IMR-90 (cell line): Measurements from ENCODE around the gene NAPSA. TPM values are rescaled to one million over a fixed set of nuclear protein-coding genes. Genes with fewer than 3 reads are reported as not detected.

Experiments used
- ATAC-seq: fragments of 200-7000 bp; cut with Tn5 transposase; 2 replicates; pipeline ENCODE4 v1.9.1; 2020; ENCODE audit warnings: low read depth, mild to moderate bottlenecking, moderate library complexity
- BruUV-seq: library from RNA; stranded (reverse); fragments of 400-500 nt; replicated peaks from 2 replicates; lab custom pipeline; 2021; lab: Mats Ljungman, UMichigan
- CTCF ChIA-PET: fragments of 300-600 bp; formaldehyde crosslinking; extraction: SDS; loops from one replicate; lab custom pipeline; 2021; ENCODE audit warnings: antibody characterized with exemption; lab: Yijun Ruan, JAX
- POLR2A ChIA-PET: fragments of 300-600 bp; sonication (Branson Sonifier 250); formaldehyde crosslinking; loops from one replicate; lab custom pipeline; 2022; ENCODE audit warnings: antibody characterized with exemption; ENCODE audit not compliant: unreplicated experiment; lab: Charles Lee
- DNase-seq: peaks from one replicate; pipeline ENCODE4 v3.0.0; 2013
- H2AFZ ChIP-seq: replicated peaks from 2 replicates; pipeline ENCODE3; 2013; ENCODE audit warnings: low read length, mild to moderate bottlenecking; ENCODE audit not compliant: poor library complexity
- H2AK5ac ChIP-seq: 2 replicates; pipeline ENCODE4 v1.6.1; 2013; ENCODE audit warnings: low read depth, low read length, inconsistent platforms
- H2AK9ac ChIP-seq: replicated peaks from 2 replicates; pipeline ENCODE3; 2013; ENCODE audit warnings: mild to moderate bottlenecking, low read depth, low read length, moderate library complexity; ENCODE audit not compliant: poor library complexity
- H2BK120ac ChIP-seq: 2 replicates; pipeline ENCODE4 v1.6.1; 2013; ENCODE audit warnings: low read depth, low read length, inconsistent platforms
- H2BK15ac ChIP-seq: 3 replicates; pipeline ENCODE4 v1.6.1; 2013; ENCODE audit warnings: low read depth, low read length, inconsistent platforms
- H2BK20ac ChIP-seq: 2 replicates; pipeline ENCODE4 v1.6.1; 2013; ENCODE audit warnings: low read depth, mild to moderate bottlenecking, inconsistent platforms, low read length, moderate library complexity
- H2BK5ac ChIP-seq: 2 replicates; pipeline ENCODE4 v1.6.1; 2013; ENCODE audit warnings: mild to moderate bottlenecking, low read depth, low read length, inconsistent platforms; ENCODE audit not compliant: poor library complexity, severe bottlenecking
- H3K14ac ChIP-seq: replicated peaks from 2 replicates; pipeline ENCODE4 v1.6.1; 2013; ENCODE audit warnings: low read depth, low read length, inconsistent platforms
- H3K18ac ChIP-seq: 2 replicates; pipeline ENCODE4 v1.6.1; 2013; ENCODE audit warnings: low read depth, low read length, control low read depth
- H3K23ac ChIP-seq: 2 replicates; pipeline ENCODE4 v1.6.1; 2013; ENCODE audit warnings: low read depth, low read length, inconsistent platforms
- H3K27ac ChIP-seq: 2 replicates; pipeline ENCODE4 v1.5.1; 2013; ENCODE audit warnings: mild to moderate bottlenecking, control low read depth, low read length; ENCODE audit not compliant: insufficient read depth
- H3K27me3 ChIP-seq: 2 replicates; pipeline ENCODE4 v1.6.1; 2013; ENCODE audit warnings: low read length; ENCODE audit not compliant: control insufficient read depth, insufficient read depth
- H3K36me3 ChIP-seq: 2 replicates; pipeline ENCODE4 v1.6.1; 2013; ENCODE audit warnings: low read length, mixed read lengths; ENCODE audit not compliant: control insufficient read depth, insufficient read depth
- H3K4ac ChIP-seq: 2 replicates; pipeline ENCODE4 v1.6.1; 2013; ENCODE audit warnings: low read depth, low read length, inconsistent platforms
- H3K4me1 ChIP-seq: 2 replicates; pipeline ENCODE4 v1.6.1; 2013; ENCODE audit warnings: low read length, mixed read lengths; ENCODE audit not compliant: control insufficient read depth, insufficient read depth
- H3K4me2 ChIP-seq: 2 replicates; pipeline ENCODE4 v1.6.1; 2013; ENCODE audit warnings: low read depth, mild to moderate bottlenecking, control low read depth, low read length, moderate library complexity
- H3K4me3 ChIP-seq: 2 replicates; pipeline ENCODE4 v1.5.1; 2013; ENCODE audit warnings: low read depth, mild to moderate bottlenecking, control low read depth, low read length, moderate library complexity; ENCODE audit not compliant: insufficient read depth
- H3K56ac ChIP-seq: 2 replicates; pipeline ENCODE4 v1.6.1; 2013; ENCODE audit warnings: low read length, inconsistent platforms; ENCODE audit not compliant: insufficient read depth; ENCODE audit errors: extremely low read depth
- H3K79me1 ChIP-seq, 2 experiments: 2 replicates each; pipeline ENCODE4 v1.6.1; 2013; ENCODE audit warnings: low read length in 2 of 2, inconsistent platforms in 1 of 2, low read depth in 1 of 2
- H3K9ac ChIP-seq: 2 replicates; pipeline ENCODE4 v1.6.1; 2013; ENCODE audit warnings: low read depth, low read length, control low read depth
- H3K9me1 ChIP-seq: 2 replicates; pipeline ENCODE4 v1.6.1; 2013; ENCODE audit warnings: low read length, inconsistent platforms; ENCODE audit not compliant: insufficient read depth
- H3K9me3 ChIP-seq: 2 replicates; pipeline ENCODE4 v1.6.1; 2013; ENCODE audit warnings: low read length; ENCODE audit not compliant: control insufficient read depth, insufficient read depth
- H4K20me1 ChIP-seq: 2 replicates; pipeline ENCODE4 v1.6.1; 2013; ENCODE audit warnings: low read length, inconsistent platforms; ENCODE audit not compliant: insufficient read depth
- H4K5ac ChIP-seq: 2 replicates; pipeline ENCODE4 v1.6.1; 2013; ENCODE audit warnings: mild to moderate bottlenecking, low read depth, low read length, control low read depth
- H4K8ac ChIP-seq, 2 experiments: 2 replicates each; pipeline ENCODE4 v1.6.1; 2013; ENCODE audit warnings: low read depth in 2 of 2, low read length in 2 of 2, control low read depth in 1 of 2, inconsistent platforms in 1 of 2
- H4K91ac ChIP-seq: 2 replicates; pipeline ENCODE4 v1.6.1; 2013; ENCODE audit warnings: low read depth, low read length, inconsistent platforms; ENCODE audit not compliant: insufficient read depth
- BHLHE40 ChIP-seq: fragments of 150-350 bp; IDR thresholded peaks from 2 replicates; pipeline ENCODE4 v1.6.1; 2016; ENCODE audit warnings: mild to moderate bottlenecking, low read depth, low read length
- CEBPB ChIP-seq: IDR thresholded peaks from 2 replicates; pipeline ENCODE4 v1.6.1; 2012; ENCODE audit warnings: low read depth, low read length, improper control_type of control experiment
- CHD1 ChIP-seq: IDR thresholded peaks from 2 replicates; pipeline ENCODE4 v1.6.1; 2012; ENCODE audit warnings: low read depth, low read length, improper control_type of control experiment
- FOS ChIP-seq: fragments of 150-350 bp; IDR thresholded peaks from 2 replicates; pipeline ENCODE4 v1.6.1; 2016; ENCODE audit warnings: low read depth, low read length
- MAZ ChIP-seq: IDR thresholded peaks from 2 replicates; pipeline ENCODE4 v1.6.1; 2012; ENCODE audit warnings: low read depth, mild to moderate bottlenecking, low read length, improper control_type of control experiment, moderate library complexity, borderline replicate concordance
- MXI1 ChIP-seq: IDR thresholded peaks from 2 replicates; pipeline ENCODE4 v1.6.1; 2012; ENCODE audit warnings: low read depth, mild to moderate bottlenecking, low read length, moderate library complexity, borderline replicate concordance
- RAD21 ChIP-seq: IDR thresholded peaks from 2 replicates; pipeline ENCODE4 v1.6.1; 2012; ENCODE audit warnings: low read length, improper control_type of control experiment
- RCOR1 ChIP-seq: IDR thresholded peaks from 2 replicates; pipeline ENCODE4 v1.6.1; 2012; ENCODE audit warnings: mild to moderate bottlenecking, low read length, improper control_type of control experiment; ENCODE audit not compliant: insufficient replicate concordance
- RFX5 ChIP-seq: IDR thresholded peaks from 2 replicates; pipeline ENCODE4 v1.8.0; 2012; ENCODE audit warnings: low read depth, mild to moderate bottlenecking, low read length, moderate library complexity
- SMC3 ChIP-seq: fragments of 150-350 bp; IDR thresholded peaks from 2 replicates; pipeline ENCODE4 v1.6.1; 2016; ENCODE audit warnings: low read depth, mild to moderate bottlenecking, antibody characterized with exemption, low read length, moderate library complexity
- WGBS, 2 experiments: methylation state at CpG; one replicate each; pipeline versions ENCODE4 v1.1.5 to v1.1.7; 2013; ENCODE audit warnings: missing lambda C conversion rate in 2 of 2; ENCODE audit not compliant: insufficient read length in 1 of 2; ENCODE audit errors: extremely low coverage in 2 of 2; 5-methylcytosine and 5-hydroxymethylcytosine counted together
- dilution Hi-C: fragments of 300-500 bp; cut with HindIII; formaldehyde crosslinking; loops from one replicate; pipeline ENCODE4 v1.14.3; 2018; ENCODE audit warnings: low sequenced_read_pairs; ENCODE audit not compliant: unreplicated experiment
- in situ Hi-C: fragments of 300-500 bp; cut with MboI; formaldehyde crosslinking; loops from 3 replicates; pipeline ENCODE4 v1.14.3; 2019; ENCODE audit warnings: low sequenced_read_pairs, inconsistent platforms, mixed read lengths
- intact Hi-C: fragments of 100-400 bp; cut with micrococcal nuclease; formaldehyde crosslinking; loops from 2 replicates; pipeline ENCODE4 v1.10.0; 2022
- polyA plus RNA-seq, 3 experiments: library from polyadenylated mRNA; depleted of rRNA; stranded (reverse); fragments of >200 nt; gene quantifications; 2 replicates each; pipeline ENCODE4 v1.2.3, GENCODE V29; 2012; ENCODE audit warnings: low replicate concordance in 1 of 3
- total RNA-seq: library from RNA; depleted of rRNA; stranded (reverse); fragments of >200 nt; gene quantifications from 2 replicates; pipeline ENCODE4 v1.2.3, GENCODE V29; 2012
- TF ChIP-seq, protein P1 (sequence below): fragments of 150-350 bp; IDR thresholded peaks from 2 replicates; pipeline ENCODE4 v1.6.1; 2016; ENCODE audit warnings: low read depth, mild to moderate bottlenecking, low read length, moderate library complexity, borderline replicate concordance
- TF ChIP-seq, protein P2 (sequence below): conservative IDR thresholded peaks from 2 replicates; pipeline ENCODE4 v1.5.1; 2012; ENCODE audit warnings: mild to moderate bottlenecking, low read depth, low read length, improper control_type of control experiment

Gene NAPSA
- total and polyA plus RNA-seq, 2 of the 4 experiments (the other 2 are of a cell fraction), result 0.39 TPM; not detected in 1

DNA sequence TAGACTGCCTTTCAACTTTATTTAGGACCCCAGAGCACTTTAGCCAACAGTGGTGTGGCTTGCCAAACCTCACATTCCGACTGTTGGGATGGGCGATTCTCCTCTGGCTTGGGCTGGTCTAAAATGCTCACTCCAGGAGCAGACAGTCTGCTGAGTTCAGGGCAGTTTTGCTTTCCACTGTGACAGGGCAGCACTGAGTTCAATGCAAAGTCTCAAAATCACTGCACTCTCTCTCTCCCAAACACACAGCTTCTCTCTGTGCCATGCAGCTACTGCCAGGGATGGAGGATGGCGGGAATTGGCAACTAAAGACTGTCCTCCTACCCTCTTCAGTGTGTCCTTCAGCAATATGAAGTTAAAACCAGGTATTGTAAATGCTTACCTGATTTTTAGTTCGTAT, 13.2 kb downstream of the NAPSA start:
- no peak overlapping the region for H2BK20ac ChIP-seq
- H3K18ac ChIP-seq, result no peak overlapping the region
- H4K91ac ChIP-seq, result no peak overlapping the region
- no peak overlapping the region for H2BK120ac ChIP-seq
- H3K9me3 ChIP-seq, result no peaks in the 10 kb centered on the region
- H2BK15ac ChIP-seq, result no peak overlapping the region
- H3K4ac ChIP-seq, result no peak overlapping the region
- ChIA-PET POLR2A (no interaction called here), CTCF (no interaction called here)
- dilution Hi-C loops, result no loop called here
- no peak overlapping the region for H2AK5ac ChIP-seq
- H3K23ac ChIP-seq, result no peak overlapping the region
- no peak overlapping the region for H3K27ac ChIP-seq
- H3K36me3 ChIP-seq, result no peaks in the 10 kb centered on the region
- no peak overlapping the region for H2AK9ac ChIP-seq
- no peak overlapping the region for H3K4me2 ChIP-seq
- H3K56ac ChIP-seq, result no peak overlapping the region
- DNase-seq (no peak), ATAC-seq (no peak)
- no peak overlapping the region for H4K8ac ChIP-seq
- intact Hi-C loops, result loop anchor here (10.0 kb wide), 1 partner anchor 663 kb away; the partner anchor contains the start of gene KLK10
- no peak overlapping the region for H3K4me3 ChIP-seq
- no peaks in the 10 kb centered on the region for H4K20me1 ChIP-seq
- H3K9ac ChIP-seq, result no peak overlapping the region
- no peaks in the 10 kb centered on the region for H3K9me1 ChIP-seq
- no peaks in the 10 kb centered on the region for H3K79me1 ChIP-seq
- no peak overlapping the region for H2BK5ac ChIP-seq
- WGBS, 2 experiments, result 56% methylated on average over 2 of the region's 4 CpGs; no CpG with 5 or more reads in 1 of the 2 experiments
- in situ Hi-C loops, result loop anchor here (10.0 kb wide), 1 partner anchor 433 kb away; no protein-coding TSS in a partner anchor
- no peaks in the 10 kb centered on the region for H3K4me1 ChIP-seq
- peak overlapping the region; percentile 32 for H2AFZ ChIP-seq
- H4K5ac ChIP-seq, result no peak overlapping the region
- H3K27me3 ChIP-seq, result no peaks in the 10 kb centered on the region; the same call in 1 of the 2 replicates
- BruUV-seq, result no TSS peak
- H3K14ac ChIP-seq, result no peak overlapping the region
- TF ChIP-seq CEBPB (no peak), MAZ (no peak), FOS (no peak), RCOR1 (no peak), MXI1 (no peak), RFX5 (no peak), BHLHE40 (no peak), SMC3 (no peak), CHD1 (no peak), RAD21 (no peak)
- TF ChIP-seq, protein P1, sequence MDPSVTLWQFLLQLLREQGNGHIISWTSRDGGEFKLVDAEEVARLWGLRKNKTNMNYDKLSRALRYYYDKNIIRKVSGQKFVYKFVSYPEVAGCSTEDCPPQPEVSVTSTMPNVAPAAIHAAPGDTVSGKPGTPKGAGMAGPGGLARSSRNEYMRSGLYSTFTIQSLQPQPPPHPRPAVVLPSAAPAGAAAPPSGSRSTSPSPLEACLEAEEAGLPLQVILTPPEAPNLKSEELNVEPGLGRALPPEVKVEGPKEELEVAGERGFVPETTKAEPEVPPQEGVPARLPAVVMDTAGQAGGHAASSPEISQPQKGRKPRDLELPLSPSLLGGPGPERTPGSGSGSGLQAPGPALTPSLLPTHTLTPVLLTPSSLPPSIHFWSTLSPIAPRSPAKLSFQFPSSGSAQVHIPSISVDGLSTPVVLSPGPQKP, result no peak
- TF ChIP-seq, protein P2, sequence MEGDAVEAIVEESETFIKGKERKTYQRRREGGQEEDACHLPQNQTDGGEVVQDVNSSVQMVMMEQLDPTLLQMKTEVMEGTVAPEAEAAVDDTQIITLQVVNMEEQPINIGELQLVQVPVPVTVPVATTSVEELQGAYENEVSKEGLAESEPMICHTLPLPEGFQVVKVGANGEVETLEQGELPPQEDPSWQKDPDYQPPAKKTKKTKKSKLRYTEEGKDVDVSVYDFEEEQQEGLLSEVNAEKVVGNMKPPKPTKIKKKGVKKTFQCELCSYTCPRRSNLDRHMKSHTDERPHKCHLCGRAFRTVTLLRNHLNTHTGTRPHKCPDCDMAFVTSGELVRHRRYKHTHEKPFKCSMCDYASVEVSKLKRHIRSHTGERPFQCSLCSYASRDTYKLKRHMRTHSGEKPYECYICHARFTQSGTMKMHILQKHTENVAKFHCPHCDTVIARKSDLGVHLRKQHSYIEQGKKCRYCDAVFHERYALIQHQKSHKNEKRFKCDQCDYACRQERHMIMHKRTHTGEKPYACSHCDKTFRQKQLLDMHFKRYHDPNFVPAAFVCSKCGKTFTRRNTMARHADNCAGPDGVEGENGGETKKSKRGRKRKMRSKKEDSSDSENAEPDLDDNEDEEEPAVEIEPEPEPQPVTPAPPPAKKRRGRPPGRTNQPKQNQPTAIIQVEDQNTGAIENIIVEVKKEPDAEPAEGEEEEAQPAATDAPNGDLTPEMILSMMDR, result no peak
